ENCODE measurements around the gene KDM5A.
"Not testable (repeated sequence)": the region's sequence is repeated elsewhere in the genome, so short reads cannot be mapped to it uniquely, and the experiment has no call there.

The KDM5A gene

DNA sequence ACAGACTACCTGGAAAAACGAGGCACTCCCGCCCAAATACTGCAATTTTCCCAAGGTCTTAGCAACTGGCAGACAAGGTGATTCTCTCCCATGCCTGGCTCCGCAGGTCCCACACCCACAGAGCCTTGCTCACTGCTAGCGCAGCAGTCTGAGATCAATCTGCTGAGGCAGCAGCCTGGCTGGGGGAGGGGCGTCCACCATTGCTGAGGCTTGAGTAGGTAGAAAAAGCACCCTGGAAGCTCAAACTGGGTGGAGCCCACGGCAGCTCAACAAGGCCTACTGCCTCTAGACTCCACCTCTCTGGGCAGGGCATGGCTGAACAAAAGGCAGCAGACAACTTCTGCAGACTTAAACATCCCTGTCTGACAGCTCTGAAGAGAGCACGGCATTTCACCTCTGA lies 46.1 kb downstream of the KDM5A start:
- H3K9me2 ChIP-seq (ENCODE audit: low read depth, low read length); H2AFZ ChIP-seq (ENCODE audit: low read length); H3K9ac ChIP-seq (ENCODE audit: low read length); H3K9me3 ChIP-seq (ENCODE audit: low read length); H3K27ac ChIP-seq (ENCODE audit: low read depth, low read length, poor library complexity, severe bottlenecking); H3K4me1 ChIP-seq (ENCODE audit: insufficient read depth, low read length, severe bottlenecking); H3K79me2 ChIP-seq (ENCODE audit: insufficient read depth, low read length); H3K27me3 ChIP-seq (ENCODE audit: insufficient read depth, low read length); H3K4me3 ChIP-seq (ENCODE audit: low read depth, low read length, poor library complexity, severe bottlenecking); H3F3A ChIP-seq (ENCODE audit: insufficient read depth, low read length); H4K20me1 ChIP-seq (ENCODE audit: insufficient read depth, low read length); H3K4me2 ChIP-seq (ENCODE audit: low read length): not testable (repeated sequence)
- peaks cover 74% of the 10 kb centered on the region for H3K36me3 ChIP-seq (ENCODE audit: insufficient read depth, low read length)

- Histone ChIP-seq H3K9ac (ENCODE audit: low read length) (no peak overlapping the region), H3K4me2 (ENCODE audit: low read length) (no peak overlapping the region), H3K36me3 (ENCODE audit: insufficient read depth, low read length) (peaks cover 89% of the 10 kb centered on the region), H2AFZ (ENCODE audit: low read length) (no peak overlapping the region), H3K4me1 (ENCODE audit: insufficient read depth, low read length, severe bottlenecking) (no peaks in the 10 kb centered on the region), H3K27me3 (ENCODE audit: insufficient read depth, low read length) (no peaks in the 10 kb centered on the region), H4K20me1 (ENCODE audit: insufficient read depth, low read length) (no peaks in the 10 kb centered on the region), H3K9me2 (ENCODE audit: low read depth, low read length) (no peaks in the 10 kb centered on the region), H3F3A (ENCODE audit: insufficient read depth, low read length) (no peaks in the 10 kb centered on the region), H3K79me2 (ENCODE audit: insufficient read depth, low read length) (no peaks in the 10 kb centered on the region), H3K9me3 (ENCODE audit: low read length) (no peaks in the 10 kb centered on the region), H3K4me3 (ENCODE audit: low read depth, low read length, poor library complexity, severe bottlenecking) (no peak overlapping the region), H3K27ac (ENCODE audit: low read depth, low read length, poor library complexity, severe bottlenecking) (no peak overlapping the region)
- TF ChIP-seq CTCF (IDR thresholded peaks at IDR 0.05; ENCODE audit: low read length) = no peak
- no peak for TF ChIP-seq EZH2 (IDR thresholded peaks at IDR 0.05; ENCODE audit: borderline replicate concordance, low read length)
Observed at GRCh38 chr12:337039-337438, 52.1 kb downstream of the KDM5A start.

- Histone ChIP-seq H3K9me3 (ENCODE audit: low read length) (no peaks in the 10 kb centered on the region), H3K4me3 (ENCODE audit: low read depth, low read length, poor library complexity, severe bottlenecking) (no peak overlapping the region), H3K9ac (ENCODE audit: low read length) (no peak overlapping the region), H3F3A (ENCODE audit: insufficient read depth, low read length) (no peaks in the 10 kb centered on the region), H3K79me2 (ENCODE audit: insufficient read depth, low read length) (no peaks in the 10 kb centered on the region), H2AFZ (ENCODE audit: low read length) (no peak overlapping the region), H3K36me3 (ENCODE audit: insufficient read depth, low read length) (peaks cover 83% of the 10 kb centered on the region), H3K27ac (ENCODE audit: low read depth, low read length, poor library complexity, severe bottlenecking) (no peak overlapping the region), H3K27me3 (ENCODE audit: insufficient read depth, low read length) (no peaks in the 10 kb centered on the region), H3K4me1 (ENCODE audit: insufficient read depth, low read length, severe bottlenecking) (no peaks in the 10 kb centered on the region), H4K20me1 (ENCODE audit: insufficient read depth, low read length) (no peaks in the 10 kb centered on the region), H3K9me2 (ENCODE audit: low read depth, low read length) (no peaks in the 10 kb centered on the region), H3K4me2 (ENCODE audit: low read length) (no peak overlapping the region)
- TF ChIP-seq EZH2 (IDR thresholded peaks at IDR 0.05; ENCODE audit: borderline replicate concordance, low read length) = no peak
- no peak for TF ChIP-seq CTCF (IDR thresholded peaks at IDR 0.05; ENCODE audit: low read length)
Observed at GRCh38 chr12:334125-334524, 55.0 kb downstream of the KDM5A start.

DNA sequence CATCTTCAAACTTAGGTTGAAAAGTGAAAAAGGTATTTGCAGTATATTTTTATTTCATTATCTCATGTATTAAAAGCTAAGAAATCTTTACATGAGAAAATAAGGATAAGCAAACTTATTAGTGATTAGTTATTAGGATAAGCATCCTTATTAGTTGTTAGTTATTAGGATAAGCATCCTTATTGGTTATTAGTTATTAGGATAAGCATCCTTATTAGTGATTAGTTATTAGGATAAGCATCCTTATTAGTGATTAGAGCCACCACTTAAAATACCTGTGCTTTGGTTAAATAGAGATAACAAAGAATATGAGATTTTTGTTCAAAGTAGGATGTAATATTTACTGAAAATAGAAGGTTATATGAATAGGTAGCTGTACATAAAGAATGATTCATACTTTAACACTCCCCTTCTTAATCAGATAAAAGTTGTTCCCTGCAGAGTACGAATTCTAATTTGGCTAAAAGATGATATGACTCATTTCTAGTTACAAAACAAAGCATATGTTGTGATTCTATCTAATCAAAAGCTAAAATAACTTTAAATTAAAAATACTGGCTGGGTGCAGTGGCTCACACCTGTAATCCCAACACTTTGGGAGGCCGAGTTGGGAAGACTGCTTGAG lies 56.4 kb downstream of the KDM5A start:
- Histone ChIP-seq H3K79me2 (ENCODE audit: insufficient read depth, low read length) (no peaks in the 10 kb centered on the region), H3K4me3 (ENCODE audit: low read depth, low read length, poor library complexity, severe bottlenecking) (no peak overlapping the region), H3K27ac (ENCODE audit: low read depth, low read length, poor library complexity, severe bottlenecking) (no peak overlapping the region), H3K4me2 (ENCODE audit: low read length) (no peak overlapping the region), H3K36me3 (ENCODE audit: insufficient read depth, low read length) (peaks cover 86% of the 10 kb centered on the region), H4K20me1 (ENCODE audit: insufficient read depth, low read length) (no peaks in the 10 kb centered on the region), H3F3A (ENCODE audit: insufficient read depth, low read length) (no peaks in the 10 kb centered on the region), H3K9me2 (ENCODE audit: low read depth, low read length) (no peaks in the 10 kb centered on the region), H2AFZ (ENCODE audit: low read length) (no peak overlapping the region), H3K27me3 (ENCODE audit: insufficient read depth, low read length) (no peaks in the 10 kb centered on the region), H3K4me1 (ENCODE audit: insufficient read depth, low read length, severe bottlenecking) (no peaks in the 10 kb centered on the region), H3K9me3 (ENCODE audit: low read length) (no peaks in the 10 kb centered on the region), H3K9ac (ENCODE audit: low read length) (no peak overlapping the region)
- TF ChIP-seq EZH2 (IDR thresholded peaks at IDR 0.05; ENCODE audit: borderline replicate concordance, low read length) = no peak
- no peak for TF ChIP-seq CTCF (IDR thresholded peaks at IDR 0.05; ENCODE audit: low read length)
